Activated naive CD8-positive, alpha-beta T cell (primary cell): Measurements from ENCODE around the gene DMD.

Experiments
- H3K27ac Mint-ChIP-seq: one replicate; pipeline ENCODE4 v1.8.0; 2021; ENCODE audit warnings: mixed read lengths
- H3K27me3 Mint-ChIP-seq: one replicate; pipeline ENCODE4 v1.8.0; 2021; ENCODE audit warnings: mixed read lengths
- H3K36me3 Mint-ChIP-seq: one replicate; pipeline ENCODE4 v1.8.0; 2021; ENCODE audit warnings: mixed read lengths
- H3K4me1 Mint-ChIP-seq: one replicate; pipeline ENCODE4 v1.8.0; 2021; ENCODE audit warnings: low read depth, mixed read lengths
- H3K4me3 Mint-ChIP-seq: one replicate; pipeline ENCODE4 v1.8.0; 2021; ENCODE audit warnings: mild to moderate bottlenecking, mixed read lengths
- H3K9me3 Mint-ChIP-seq: one replicate; pipeline ENCODE4 v1.8.0; 2021; ENCODE audit warnings: low read depth, mixed read lengths

Gene DMD

GRCh38 chrX:33032700-33033099 is 178.6 kb downstream of the DMD start:
- no peaks in the 10 kb centered on the region for H3K27me3 Mint-ChIP-seq
- H3K9me3 Mint-ChIP-seq: no peaks in the 10 kb centered on the region
- no peak overlapping the region for H3K27ac Mint-ChIP-seq
- H3K36me3 Mint-ChIP-seq: no peaks in the 10 kb centered on the region
- H3K4me3 Mint-ChIP-seq: no peak overlapping the region
- no peaks in the 10 kb centered on the region for H3K4me1 Mint-ChIP-seq

DNA sequence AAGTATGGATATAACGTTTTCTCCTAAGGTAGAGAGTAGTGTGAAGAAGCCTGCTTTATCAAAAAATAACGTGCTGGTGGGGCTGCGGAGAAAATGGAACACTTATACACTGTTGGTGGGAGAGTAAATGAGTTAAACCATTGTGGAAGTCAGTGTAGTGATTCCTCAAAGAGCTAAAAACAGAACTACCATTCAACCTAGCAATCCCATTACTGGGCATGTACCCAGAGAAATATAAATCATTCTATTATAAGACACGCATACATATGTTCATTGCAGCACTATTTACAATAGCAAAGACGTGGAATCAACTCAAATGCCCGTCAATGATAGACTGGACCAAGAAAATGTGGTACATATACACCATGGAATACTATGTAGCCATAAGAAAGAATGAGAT is 196.4 kb downstream of the DMD start:
- Mint-ChIP-seq H3K27me3 (no peaks in the 10 kb centered on the region), H3K4me1 (no peaks in the 10 kb centered on the region), H3K9me3 (peaks cover 3% of the 10 kb centered on the region), H3K4me3 (no peak overlapping the region), H3K36me3 (no peaks in the 10 kb centered on the region), H3K27ac (no peak overlapping the region)

GRCh38 chrX:33014086-33014485 is 197.3 kb downstream of the DMD start:
- H3K27ac Mint-ChIP-seq: no peak overlapping the region
- H3K27me3 Mint-ChIP-seq: no peaks in the 10 kb centered on the region
- H3K4me3 Mint-ChIP-seq: no peak overlapping the region
- no peaks in the 10 kb centered on the region for H3K36me3 Mint-ChIP-seq
- H3K9me3 Mint-ChIP-seq: peaks cover 3% of the 10 kb centered on the region
- no peaks in the 10 kb centered on the region for H3K4me1 Mint-ChIP-seq

DNA sequence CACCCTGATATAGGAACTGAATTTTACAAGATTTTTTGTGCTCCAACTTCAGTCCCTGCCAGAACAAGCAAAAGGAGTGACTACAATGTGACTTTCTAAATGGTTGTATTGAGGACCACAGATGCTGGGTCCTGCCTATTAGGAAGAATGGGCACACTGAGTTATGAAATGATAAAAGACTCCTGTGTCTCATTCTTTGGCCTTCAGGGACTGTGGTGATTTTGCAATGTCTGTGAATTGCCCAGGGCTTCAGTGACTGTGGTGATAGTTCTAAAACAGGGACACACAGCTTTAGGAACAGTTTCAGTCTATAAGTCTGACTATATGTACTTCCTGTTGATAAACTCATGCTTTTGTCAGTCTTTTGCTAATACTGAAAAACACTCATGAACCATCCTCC is 210.2 kb downstream of the DMD start:
- Mint-ChIP-seq H3K4me1 (no peaks in the 10 kb centered on the region), H3K36me3 (no peaks in the 10 kb centered on the region), H3K27ac (no peak overlapping the region), H3K27me3 (no peaks in the 10 kb centered on the region), H3K4me3 (no peak overlapping the region), H3K9me3 (no peaks in the 10 kb centered on the region)

- H3K27me3 Mint-ChIP-seq: no peaks in the 10 kb centered on the region
- H3K36me3 Mint-ChIP-seq: no peaks in the 10 kb centered on the region
- H3K4me1 Mint-ChIP-seq: no peaks in the 10 kb centered on the region
- H3K9me3 Mint-ChIP-seq: no peaks in the 10 kb centered on the region
- H3K4me3 Mint-ChIP-seq: no peak overlapping the region
- no peak overlapping the region for H3K27ac Mint-ChIP-seq
These were observed 212.6 kb downstream of the DMD start for GRCh38 chrX:32998776-32999175.

- no peak overlapping the region for H3K4me3 Mint-ChIP-seq
- H3K36me3 Mint-ChIP-seq: no peaks in the 10 kb centered on the region
- no peak overlapping the region for H3K27ac Mint-ChIP-seq
- H3K4me1 Mint-ChIP-seq: no peaks in the 10 kb centered on the region
- H3K27me3 Mint-ChIP-seq: no peaks in the 10 kb centered on the region
- no peaks in the 10 kb centered on the region for H3K9me3 Mint-ChIP-seq
These were observed 215.9 kb downstream of the DMD start for GRCh38 chrX:32995427-32995826.

DNA sequence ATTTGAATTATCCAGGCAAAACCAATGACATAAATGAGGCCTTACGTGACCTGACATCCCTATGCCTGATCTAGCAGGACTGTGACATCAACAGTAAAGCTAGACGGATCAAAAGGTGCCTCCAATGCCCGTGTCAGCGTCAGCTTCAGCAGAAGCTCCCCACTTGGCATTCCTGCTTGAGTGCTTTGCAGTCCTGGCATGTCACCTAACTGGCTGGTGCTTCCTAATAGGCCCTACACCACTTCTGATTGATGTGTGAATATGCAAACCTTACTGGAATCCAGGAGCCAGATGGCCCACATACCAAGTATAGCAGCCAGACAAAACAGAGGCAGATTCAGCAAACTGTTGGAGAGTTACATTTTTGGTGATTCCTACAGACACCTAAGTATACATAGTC is 224.2 kb downstream of the DMD start:
- H3K4me1 Mint-ChIP-seq: no peaks in the 10 kb centered on the region
- no peaks in the 10 kb centered on the region for H3K9me3 Mint-ChIP-seq
- no peak overlapping the region for H3K4me3 Mint-ChIP-seq
- H3K27me3 Mint-ChIP-seq: no peaks in the 10 kb centered on the region
- H3K36me3 Mint-ChIP-seq: no peaks in the 10 kb centered on the region
- H3K27ac Mint-ChIP-seq: no peak overlapping the region

- H3K36me3 Mint-ChIP-seq: no peaks in the 10 kb centered on the region
- H3K27ac Mint-ChIP-seq: no peak overlapping the region
- no peaks in the 10 kb centered on the region for H3K27me3 Mint-ChIP-seq
- no peak overlapping the region for H3K4me3 Mint-ChIP-seq
- no peaks in the 10 kb centered on the region for H3K4me1 Mint-ChIP-seq
- H3K9me3 Mint-ChIP-seq: no peaks in the 10 kb centered on the region
These were observed 225.8 kb downstream of the DMD start for GRCh38 chrX:32985544-32985943.

- no peaks in the 10 kb centered on the region for H3K27me3 Mint-ChIP-seq
- H3K4me3 Mint-ChIP-seq: no peak overlapping the region
- no peaks in the 10 kb centered on the region for H3K36me3 Mint-ChIP-seq
These were observed 244.5 kb downstream of the DMD start for GRCh38 chrX:32966821-32967355.

DNA sequence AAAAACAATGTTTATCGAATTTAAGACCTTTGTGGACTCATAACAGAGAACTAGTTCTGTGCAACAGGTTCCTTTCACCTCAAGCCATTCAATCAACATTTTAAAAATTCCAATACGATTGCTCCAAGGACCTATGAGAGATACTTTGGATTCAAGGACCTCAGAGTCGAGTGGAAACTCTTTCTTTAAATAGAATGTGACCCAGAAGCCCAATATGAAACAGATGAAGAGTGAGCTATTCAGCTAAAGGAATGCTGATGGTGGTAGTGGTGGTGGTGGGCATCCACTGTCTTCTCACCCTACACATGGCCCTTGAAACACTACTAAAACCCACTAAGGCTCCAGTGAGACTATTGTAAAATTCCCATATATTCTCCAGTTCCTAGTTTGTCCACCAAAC is 257.2 kb downstream of the DMD start:
- no peaks in the 10 kb centered on the region for H3K27me3 Mint-ChIP-seq
- H3K9me3 Mint-ChIP-seq: no peaks in the 10 kb centered on the region
- no peaks in the 10 kb centered on the region for H3K4me1 Mint-ChIP-seq
- H3K4me3 Mint-ChIP-seq: no peak overlapping the region
- H3K27ac Mint-ChIP-seq: no peak overlapping the region
- H3K36me3 Mint-ChIP-seq: no peaks in the 10 kb centered on the region

More at GRCh38 chrX:32966821-32967355, 244.5 kb downstream of the DMD start:
- Mint-ChIP-seq H3K27ac (no peak overlapping the region), H3K9me3 (peaks cover 3% of the 10 kb centered on the region), H3K4me1 (no peaks in the 10 kb centered on the region)

- Mint-ChIP-seq H3K27ac (no peak overlapping the region), H3K9me3 (no peaks in the 10 kb centered on the region), H3K4me1 (no peaks in the 10 kb centered on the region), H3K36me3 (no peaks in the 10 kb centered on the region), H3K27me3 (no peaks in the 10 kb centered on the region), H3K4me3 (no peak overlapping the region)
These were observed 263.2 kb downstream of the DMD start for GRCh38 chrX:32948130-32948529.

- Mint-ChIP-seq H3K27me3 (no peaks in the 10 kb centered on the region), H3K4me1 (no peaks in the 10 kb centered on the region), H3K27ac (no peak overlapping the region), H3K9me3 (no peaks in the 10 kb centered on the region), H3K4me3 (no peak overlapping the region), H3K36me3 (no peaks in the 10 kb centered on the region)
These were observed 274.3 kb downstream of the DMD start for GRCh38 chrX:32937043-32937442.

DNA sequence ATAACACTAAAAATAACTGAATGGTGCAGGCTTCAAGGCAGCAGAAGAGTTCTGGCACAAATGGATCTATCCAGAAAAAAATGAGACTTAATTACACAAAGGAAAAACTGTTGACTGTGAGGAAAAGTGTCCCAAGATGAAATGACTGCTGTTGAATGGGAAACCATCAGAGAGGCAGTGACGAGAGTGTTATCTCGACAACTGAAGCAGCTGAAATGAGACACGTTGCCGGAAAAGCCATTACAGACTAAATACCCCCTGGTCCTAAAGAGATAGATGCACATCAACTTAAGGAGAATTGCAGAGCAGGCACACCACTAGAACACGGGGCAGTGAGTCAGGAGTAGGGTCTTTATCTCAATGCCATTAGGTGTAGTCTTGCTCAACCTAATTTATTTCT is 277.8 kb downstream of the DMD start:
- Mint-ChIP-seq H3K9me3 (no peaks in the 10 kb centered on the region), H3K4me1 (no peaks in the 10 kb centered on the region), H3K4me3 (no peak overlapping the region), H3K36me3 (no peaks in the 10 kb centered on the region), H3K27me3 (no peaks in the 10 kb centered on the region), H3K27ac (no peak overlapping the region)

DNA sequence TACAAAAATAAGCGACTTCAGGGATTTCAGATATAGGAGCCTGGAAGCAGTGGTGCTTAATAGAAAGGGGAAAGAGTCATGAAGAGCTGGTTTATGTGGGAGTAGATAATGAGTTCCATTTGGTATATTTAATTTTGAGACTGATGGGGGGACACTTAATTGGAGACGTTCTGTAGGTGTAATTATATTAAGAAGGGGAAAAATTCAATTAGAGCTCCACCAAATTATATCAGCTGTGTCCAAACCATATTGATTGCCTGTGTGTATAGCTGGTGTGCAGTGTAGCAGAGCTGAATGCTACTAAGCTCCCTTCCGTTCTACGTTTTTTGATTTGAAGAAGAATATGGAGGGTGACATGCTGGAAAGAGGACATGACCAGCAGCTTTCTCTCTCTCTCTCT is 282.3 kb downstream of the DMD start:
- Mint-ChIP-seq H3K4me3 (no peak overlapping the region), H3K9me3 (no peaks in the 10 kb centered on the region), H3K4me1 (no peaks in the 10 kb centered on the region), H3K27ac (no peak overlapping the region), H3K36me3 (no peaks in the 10 kb centered on the region), H3K27me3 (no peaks in the 10 kb centered on the region)

GRCh38 chrX:32896088-32896487 is 315.3 kb downstream of the DMD start:
- Mint-ChIP-seq H3K36me3 (no peaks in the 10 kb centered on the region), H3K4me1 (no peaks in the 10 kb centered on the region), H3K27me3 (no peaks in the 10 kb centered on the region), H3K4me3 (no peak overlapping the region), H3K27ac (no peak overlapping the region), H3K9me3 (no peaks in the 10 kb centered on the region)

- Mint-ChIP-seq H3K4me3 (no peak overlapping the region), H3K36me3 (no peaks in the 10 kb centered on the region), H3K27ac (no peak overlapping the region), H3K4me1 (no peaks in the 10 kb centered on the region), H3K9me3 (no peaks in the 10 kb centered on the region), H3K27me3 (no peaks in the 10 kb centered on the region)
These were observed 316.7 kb downstream of the DMD start for GRCh38 chrX:32894679-32895078.
